IMR-90 (cell line): Measurements from ENCODE around the gene SPNS2. TPM values are rescaled to one million over a fixed set of nuclear protein-coding genes. Genes with fewer than 3 reads are reported as not detected.

ENCODE experiments used
- ATAC-seq: fragments of 200-7000 bp; cut with Tn5 transposase; 2 replicates; pipeline ENCODE4 v1.9.1; 2020; ENCODE audit warnings: low read depth, mild to moderate bottlenecking, moderate library complexity
- Bru-seq: library from RNA; stranded (reverse); fragments of 400-500 nt; gene quantifications from one replicate; lab custom pipeline; 2021; lab: Mats Ljungman, UMichigan
- BruChase-seq, 2 experiments: library from RNA; stranded (reverse); fragments of 400-500 nt; gene quantifications; one replicate each; lab custom pipeline; 2021; lab: Mats Ljungman, UMichigan
- BruUV-seq: library from RNA; stranded (reverse); fragments of 400-500 nt; replicated peaks from 2 replicates; lab custom pipeline; 2021; lab: Mats Ljungman, UMichigan
- CTCF ChIA-PET: fragments of 300-600 bp; formaldehyde crosslinking; extraction: SDS; loops from one replicate; lab custom pipeline; 2021; ENCODE audit warnings: antibody characterized with exemption; lab: Yijun Ruan, JAX
- POLR2A ChIA-PET: fragments of 300-600 bp; sonication (Branson Sonifier 250); formaldehyde crosslinking; loops from one replicate; lab custom pipeline; 2022; ENCODE audit warnings: antibody characterized with exemption; ENCODE audit not compliant: unreplicated experiment; lab: Charles Lee
- DNase-seq: peaks from one replicate; pipeline ENCODE4 v3.0.0; 2013
- H2AFZ ChIP-seq: replicated peaks from 2 replicates; pipeline ENCODE3; 2013; ENCODE audit warnings: low read length, mild to moderate bottlenecking; ENCODE audit not compliant: poor library complexity
- H2AK5ac ChIP-seq: 2 replicates; pipeline ENCODE4 v1.6.1; 2013; ENCODE audit warnings: low read depth, low read length, inconsistent platforms
- H2AK9ac ChIP-seq: replicated peaks from 2 replicates; pipeline ENCODE3; 2013; ENCODE audit warnings: mild to moderate bottlenecking, low read depth, low read length, moderate library complexity; ENCODE audit not compliant: poor library complexity
- H2BK120ac ChIP-seq: 2 replicates; pipeline ENCODE4 v1.6.1; 2013; ENCODE audit warnings: low read depth, low read length, inconsistent platforms
- H2BK15ac ChIP-seq: 3 replicates; pipeline ENCODE4 v1.6.1; 2013; ENCODE audit warnings: low read depth, low read length, inconsistent platforms
- H2BK20ac ChIP-seq: 2 replicates; pipeline ENCODE4 v1.6.1; 2013; ENCODE audit warnings: low read depth, mild to moderate bottlenecking, inconsistent platforms, low read length, moderate library complexity
- H2BK5ac ChIP-seq: 2 replicates; pipeline ENCODE4 v1.6.1; 2013; ENCODE audit warnings: mild to moderate bottlenecking, low read depth, low read length, inconsistent platforms; ENCODE audit not compliant: poor library complexity, severe bottlenecking
- H3K14ac ChIP-seq: replicated peaks from 2 replicates; pipeline ENCODE4 v1.6.1; 2013; ENCODE audit warnings: low read depth, low read length, inconsistent platforms
- H3K18ac ChIP-seq: 2 replicates; pipeline ENCODE4 v1.6.1; 2013; ENCODE audit warnings: low read depth, low read length, control low read depth
- H3K23ac ChIP-seq: 2 replicates; pipeline ENCODE4 v1.6.1; 2013; ENCODE audit warnings: low read depth, low read length, inconsistent platforms
- H3K27ac ChIP-seq: 2 replicates; pipeline ENCODE4 v1.5.1; 2013; ENCODE audit warnings: mild to moderate bottlenecking, control low read depth, low read length; ENCODE audit not compliant: insufficient read depth
- H3K27me3 ChIP-seq: 2 replicates; pipeline ENCODE4 v1.6.1; 2013; ENCODE audit warnings: low read length; ENCODE audit not compliant: control insufficient read depth, insufficient read depth
- H3K36me3 ChIP-seq: 2 replicates; pipeline ENCODE4 v1.6.1; 2013; ENCODE audit warnings: low read length, mixed read lengths; ENCODE audit not compliant: control insufficient read depth, insufficient read depth
- H3K4ac ChIP-seq: 2 replicates; pipeline ENCODE4 v1.6.1; 2013; ENCODE audit warnings: low read depth, low read length, inconsistent platforms
- H3K4me1 ChIP-seq: 2 replicates; pipeline ENCODE4 v1.6.1; 2013; ENCODE audit warnings: low read length, mixed read lengths; ENCODE audit not compliant: control insufficient read depth, insufficient read depth
- H3K4me2 ChIP-seq: 2 replicates; pipeline ENCODE4 v1.6.1; 2013; ENCODE audit warnings: low read depth, mild to moderate bottlenecking, control low read depth, low read length, moderate library complexity
- H3K4me3 ChIP-seq: 2 replicates; pipeline ENCODE4 v1.5.1; 2013; ENCODE audit warnings: low read depth, mild to moderate bottlenecking, control low read depth, low read length, moderate library complexity; ENCODE audit not compliant: insufficient read depth
- H3K56ac ChIP-seq: 2 replicates; pipeline ENCODE4 v1.6.1; 2013; ENCODE audit warnings: low read length, inconsistent platforms; ENCODE audit not compliant: insufficient read depth; ENCODE audit errors: extremely low read depth
- H3K79me1 ChIP-seq, 2 experiments: 2 replicates each; pipeline ENCODE4 v1.6.1; 2013; ENCODE audit warnings: low read length in 2 of 2, inconsistent platforms in 1 of 2, low read depth in 1 of 2
- H3K9ac ChIP-seq: 2 replicates; pipeline ENCODE4 v1.6.1; 2013; ENCODE audit warnings: low read depth, low read length, control low read depth
- H3K9me1 ChIP-seq: 2 replicates; pipeline ENCODE4 v1.6.1; 2013; ENCODE audit warnings: low read length, inconsistent platforms; ENCODE audit not compliant: insufficient read depth
- H3K9me3 ChIP-seq: 2 replicates; pipeline ENCODE4 v1.6.1; 2013; ENCODE audit warnings: low read length; ENCODE audit not compliant: control insufficient read depth, insufficient read depth
- H4K20me1 ChIP-seq: 2 replicates; pipeline ENCODE4 v1.6.1; 2013; ENCODE audit warnings: low read length, inconsistent platforms; ENCODE audit not compliant: insufficient read depth
- H4K5ac ChIP-seq: 2 replicates; pipeline ENCODE4 v1.6.1; 2013; ENCODE audit warnings: mild to moderate bottlenecking, low read depth, low read length, control low read depth
- H4K8ac ChIP-seq, 2 experiments: 2 replicates each; pipeline ENCODE4 v1.6.1; 2013; ENCODE audit warnings: low read depth in 2 of 2, low read length in 2 of 2, control low read depth in 1 of 2, inconsistent platforms in 1 of 2
- H4K91ac ChIP-seq: 2 replicates; pipeline ENCODE4 v1.6.1; 2013; ENCODE audit warnings: low read depth, low read length, inconsistent platforms; ENCODE audit not compliant: insufficient read depth
- BHLHE40 ChIP-seq: fragments of 150-350 bp; IDR thresholded peaks from 2 replicates; pipeline ENCODE4 v1.6.1; 2016; ENCODE audit warnings: mild to moderate bottlenecking, low read depth, low read length
- CEBPB ChIP-seq: IDR thresholded peaks from 2 replicates; pipeline ENCODE4 v1.6.1; 2012; ENCODE audit warnings: low read depth, low read length, improper control_type of control experiment
- ELK1 ChIP-seq: fragments of 150-350 bp; IDR thresholded peaks from 2 replicates; pipeline ENCODE4 v1.6.1; 2016; ENCODE audit warnings: low read depth, mild to moderate bottlenecking, low read length, moderate library complexity, borderline replicate concordance
- FOS ChIP-seq: fragments of 150-350 bp; IDR thresholded peaks from 2 replicates; pipeline ENCODE4 v1.6.1; 2016; ENCODE audit warnings: low read depth, low read length
- MAFK ChIP-seq: IDR thresholded peaks from 2 replicates; pipeline ENCODE4 v1.6.1; 2012; ENCODE audit warnings: low read depth, low read length, improper control_type of control experiment
- MAZ ChIP-seq: IDR thresholded peaks from 2 replicates; pipeline ENCODE4 v1.6.1; 2012; ENCODE audit warnings: low read depth, mild to moderate bottlenecking, low read length, improper control_type of control experiment, moderate library complexity, borderline replicate concordance
- MXI1 ChIP-seq: IDR thresholded peaks from 2 replicates; pipeline ENCODE4 v1.6.1; 2012; ENCODE audit warnings: low read depth, mild to moderate bottlenecking, low read length, moderate library complexity, borderline replicate concordance
- POLR2A ChIP-seq: IDR thresholded peaks from 2 replicates; pipeline ENCODE4 v1.6.1; 2012; ENCODE audit warnings: mild to moderate bottlenecking, low read depth, low read length
- RAD21 ChIP-seq: IDR thresholded peaks from 2 replicates; pipeline ENCODE4 v1.6.1; 2012; ENCODE audit warnings: low read length, improper control_type of control experiment
- RCOR1 ChIP-seq: IDR thresholded peaks from 2 replicates; pipeline ENCODE4 v1.6.1; 2012; ENCODE audit warnings: mild to moderate bottlenecking, low read length, improper control_type of control experiment; ENCODE audit not compliant: insufficient replicate concordance
- RFX5 ChIP-seq: IDR thresholded peaks from 2 replicates; pipeline ENCODE4 v1.8.0; 2012; ENCODE audit warnings: low read depth, mild to moderate bottlenecking, low read length, moderate library complexity
- USF2 ChIP-seq: fragments of 150-350 bp; IDR thresholded peaks from 2 replicates; pipeline ENCODE4 v1.6.1; 2017; ENCODE audit warnings: mild to moderate bottlenecking, antibody characterized with exemption, low read length, low read depth
- WGBS, 2 experiments: methylation state at CpG; one replicate each; pipeline versions ENCODE4 v1.1.5 to v1.1.7; 2013; ENCODE audit warnings: missing lambda C conversion rate in 2 of 2; ENCODE audit not compliant: insufficient read length in 1 of 2; ENCODE audit errors: extremely low coverage in 2 of 2; 5-methylcytosine and 5-hydroxymethylcytosine counted together
- dilution Hi-C: fragments of 300-500 bp; cut with HindIII; formaldehyde crosslinking; loops from one replicate; pipeline ENCODE4 v1.14.3; 2018; ENCODE audit warnings: low sequenced_read_pairs; ENCODE audit not compliant: unreplicated experiment
- in situ Hi-C: fragments of 300-500 bp; cut with MboI; formaldehyde crosslinking; loops from 3 replicates; pipeline ENCODE4 v1.14.3; 2019; ENCODE audit warnings: low sequenced_read_pairs, inconsistent platforms, mixed read lengths
- intact Hi-C: fragments of 100-400 bp; cut with micrococcal nuclease; formaldehyde crosslinking; loops from 2 replicates; pipeline ENCODE4 v1.10.0; 2022
- long read RNA-seq: library from polyadenylated mRNA; unstranded; transcript quantifications from one replicate; pipeline ENCODE4 v2.0.0, GENCODE V29; 2021; ENCODE audit not compliant: unreplicated experiment
- polyA plus RNA-seq, 3 experiments: library from polyadenylated mRNA; depleted of rRNA; stranded (reverse); fragments of >200 nt; gene quantifications; 2 replicates each; pipeline ENCODE4 v1.2.3, GENCODE V29; 2012; ENCODE audit warnings: low replicate concordance in 1 of 3
- total RNA-seq: library from RNA; depleted of rRNA; stranded (reverse); fragments of >200 nt; gene quantifications from 2 replicates; pipeline ENCODE4 v1.2.3, GENCODE V29; 2012; rRNA removed

Gene SPNS2
- total RNA-seq (under 0.01 TPM in 1 of 2 replicates, not detected in the other), polyA plus RNA-seq (2012; rRNA removed) (not detected in 2 replicates), Bru-seq, nascent RNA (percentile 3 among the genes with signal in this experiment), BruChase-seq, experiment 1, labeled RNA remaining after a 6-hour chase (percentile 7 among the genes with signal in this experiment), BruChase-seq, experiment 2, labeled RNA remaining after a 2-hour chase (percentile 4 among the genes with signal in this experiment)
- polyA plus RNA-seq (2012; cell fraction: cytosol; rRNA removed), result 0.03 TPM in 1 of 2 replicates, not detected in the other
- 0.21 TPM in 1 of 2 replicates, not detected in the other for polyA plus RNA-seq (2012; cell fraction: nucleus; rRNA removed; ENCODE audit: low replicate concordance)
- long read RNA-seq, result 0 reads

- Histone ChIP-seq H3K56ac (no peak within 1 kb of the TSS), H3K79me1 (no peaks in the 10 kb centered on the region), H4K5ac (no peak within 1 kb of the TSS), H3K27me3 (peaks cover 59% of the 10 kb centered on the region), H3K9me1 (no peaks in the 10 kb centered on the region), H4K20me1 (peaks cover 6% of the 10 kb centered on the region), H3K4me3 (no peak within 1 kb of the TSS; the same call in 1 of the 2 replicates), H2BK20ac (no peak within 1 kb of the TSS), H3K4me1 (no peaks in the 10 kb centered on the region), H3K14ac (no peak within 1 kb of the TSS), H3K18ac (no peak within 1 kb of the TSS), H2AK9ac (peak within 1 kb of the TSS; percentile 50), H3K4ac (no peak within 1 kb of the TSS), H4K91ac (no peak within 1 kb of the TSS), H3K9ac (no peak within 1 kb of the TSS), H4K8ac (no peak within 1 kb of the TSS), H3K36me3 (no peaks in the 10 kb centered on the region), H2BK15ac (no peak within 1 kb of the TSS), H2BK120ac (no peak within 1 kb of the TSS), H2AK5ac (no peak within 1 kb of the TSS), H3K23ac (no peak within 1 kb of the TSS), H3K27ac (no peak within 1 kb of the TSS), H2AFZ (peak within 1 kb of the TSS; percentile 39), H2BK5ac (no peak within 1 kb of the TSS), H3K4me2 (no peak within 1 kb of the TSS; the same call in 1 of the 2 replicates), H3K9me3 (no peaks in the 10 kb centered on the region)
- CTCF ChIA-PET, result no interaction called here
- intact Hi-C loops (no loop called here), dilution Hi-C loops (no loop called here), in situ Hi-C loops (loop anchor here (10.0 kb wide), 1 partner anchor 56 kb away; the partner anchor contains the start of gene MYBBP1A)
- BruUV-seq, result no TSS peak
- TF ChIP-seq MAFK (no peak), RFX5 (no peak), MXI1 (no peak), POLR2A (no peak), RAD21 (no peak), USF2 (peak; percentile 43; the same call in 1 of the 2 replicates), ELK1 (no peak), BHLHE40 (peak; percentile 87), CEBPB (no peak), RCOR1 (no peak), MAZ (peak; percentile 26; the same call in 1 of the 2 replicates), FOS (no peak)
- 2% methylated on average over 17 of the region's 117 CpGs; no CpG with 5 or more reads in 1 of the 2 experiments for WGBS, 2 experiments
- POLR2A ChIA-PET, result no interaction called here
- peak; percentile 98 for ATAC-seq
- DNase-seq, result peak; percentile 29
These were observed at the start of gene SPNS2 for GRCh38 chr17:4498461-4499397. SPNS2 (plus strand) TSS chr17:4498881; CDS start chr17:4499048, 167 bp downstream.
